22Rv1 (cell line): ENCODE data around the gene HPD.

ENCODE experiments used
- H3K27ac ChIP-seq: fragments of 450-650 bp; 2 replicates; pipeline ENCODE4 v1.5.1; 2017
- CTCF ChIP-seq: fragments of 450-650 bp; IDR thresholded peaks from 2 replicates; pipeline ENCODE4 v1.5.1; 2017; ENCODE audit warnings: mild to moderate bottlenecking
- ZFX ChIP-seq: fragments of 450-650 bp; IDR thresholded peaks from 2 replicates; pipeline ENCODE4 v1.6.1; 2017; ENCODE audit warnings: antibody characterized with exemption, borderline replicate concordance

Gene HPD

GRCh38 chr12:121807642-121808347 is 50.9 kb downstream of the HPD start:
- peak overlapping the region; percentile 100 for H3K27ac ChIP-seq
- TF ChIP-seq ZFX (no peak), CTCF (no peak)

- H3K27ac ChIP-seq: peak overlapping the region; percentile 100
- no peak for TF ChIP-seq ZFX
- no peak for TF ChIP-seq CTCF
These were observed 51.9 kb downstream of the HPD start for GRCh38 chr12:121806546-121807423.

- H3K27ac ChIP-seq: peak overlapping the region; percentile 100
- no peak for TF ChIP-seq CTCF
- TF ChIP-seq ZFX: no peak
These were observed 52.6 kb downstream of the HPD start for GRCh38 chr12:121806009-121806545.

- TF ChIP-seq ZFX: no peak
- no peak for TF ChIP-seq CTCF
- peak overlapping the region; percentile 100 for H3K27ac ChIP-seq
These were observed 53.3 kb downstream of the HPD start for GRCh38 chr12:121805171-121806008.

GRCh38 chr12:121804417-121805111 is 54.1 kb downstream of the HPD start:
- peak overlapping the region; percentile 100 for H3K27ac ChIP-seq
- TF ChIP-seq ZFX (no peak), CTCF (no peak)

GRCh38 chr12:121803861-121804416 is 54.7 kb downstream of the HPD start, which contains the start of gene SETD1B:
Gene SETD1B, plus strand, starts transcription at chr12:121804009. Its CDS starts 729 bp downstream, at chr12:121804738.
- H3K27ac ChIP-seq: peak within 1 kb of the TSS; percentile 100
- TF ChIP-seq ZFX: no peak
- TF ChIP-seq CTCF: no peak
